Stimulated activated CD4-positive, alpha-beta T cell treated with anti-CD3 and anti-CD28 coated beads, Interleukin-2, amount 100 ng/mL, for 4 hours (primary cell): ENCODE results near the gene DLEU7.

Experiments
- DNase-seq: peaks from one replicate; pipeline ENCODE4 v3.0.0-alpha.2; 2020; ENCODE audit warnings: low read depth

Gene DLEU7

DNA sequence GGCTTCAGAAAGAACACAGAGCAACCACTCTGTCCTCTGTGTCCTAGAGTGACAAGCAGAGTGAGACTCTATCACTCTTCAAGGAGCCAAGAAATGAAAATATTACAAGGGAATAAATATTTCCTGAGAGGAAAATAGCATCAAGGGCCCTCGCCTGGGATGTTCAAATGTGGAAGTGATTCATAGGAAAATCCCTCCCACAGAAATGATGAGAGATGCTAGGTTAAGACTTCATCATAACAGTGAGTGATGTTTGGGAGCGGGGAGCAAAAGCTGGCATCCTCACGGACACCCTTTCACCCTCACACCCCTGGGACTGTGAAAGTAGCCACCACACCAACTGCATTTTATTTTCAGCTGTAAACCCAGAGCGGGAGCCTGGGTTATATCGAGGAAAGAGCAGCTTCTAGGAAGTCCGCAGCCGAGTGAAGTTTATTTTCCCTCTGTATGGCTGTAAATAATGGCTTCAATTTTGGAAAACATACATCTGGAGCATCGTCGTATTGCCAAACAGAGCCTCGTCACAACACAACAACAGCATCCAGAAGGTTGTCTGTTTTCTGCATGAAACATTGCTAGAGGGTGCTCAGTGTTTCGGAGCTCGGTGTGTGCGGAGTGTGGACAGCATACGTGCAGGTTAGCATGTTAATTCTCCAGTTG lies 54.8 kb downstream of the DLEU7 start:
- no peak for DNase-seq

GRCh38 chr13:50787316-50788195 lies 55.9 kb downstream of the DLEU7 start:
- DNase-seq = no peak

- DNase-seq = no peak
Measured at GRCh38 chr13:50783717-50784290, 59.7 kb downstream of the DLEU7 start.

- DNase-seq = no peak
Measured at GRCh38 chr13:50783066-50783465, 60.4 kb downstream of the DLEU7 start.

DNA sequence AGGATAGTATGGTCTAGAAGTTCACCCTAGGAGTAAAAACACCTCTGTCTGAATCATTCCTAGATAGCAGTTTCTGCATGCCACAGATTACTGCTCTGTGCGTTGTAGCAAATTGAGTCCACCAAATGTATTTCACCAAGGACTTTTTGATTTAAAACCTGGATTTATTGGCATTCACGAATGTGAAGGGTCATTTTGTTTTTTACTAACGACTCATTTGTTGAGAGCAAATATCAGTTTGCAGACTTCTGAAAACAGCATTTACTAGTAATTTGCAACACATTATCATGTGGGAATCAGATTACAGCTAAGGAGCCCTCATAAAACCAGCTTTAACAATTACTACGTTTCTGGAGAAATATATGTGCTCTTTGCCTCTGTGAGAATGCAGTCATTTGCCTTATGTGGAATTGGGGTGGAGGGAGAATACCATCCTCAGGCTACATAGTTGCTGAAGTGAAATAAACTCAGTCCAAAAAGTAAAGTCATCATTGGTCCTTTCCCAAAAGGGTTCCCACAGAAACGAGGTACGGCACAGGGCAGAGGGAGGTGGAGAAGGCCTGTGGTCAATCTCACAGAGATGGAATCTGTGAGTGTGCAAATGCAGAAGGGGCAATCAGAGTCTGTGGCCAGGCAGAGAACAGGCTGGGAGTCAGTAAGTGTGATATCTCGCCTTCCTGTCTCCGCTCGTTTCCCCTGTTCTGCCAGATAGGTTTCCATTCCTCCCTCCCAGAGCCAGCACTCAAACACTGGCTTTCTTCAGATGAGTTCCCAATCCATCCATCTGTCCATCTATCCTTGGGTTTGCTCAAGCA lies 63.1 kb downstream of the DLEU7 start:
- DNase-seq = no peak

- DNase-seq = no peak
Measured at GRCh38 chr13:50779443-50780200, 63.9 kb downstream of the DLEU7 start.
